ENCODE measurements around the gene HDAC4. TPM values are rescaled to one million over a fixed set of nuclear protein-coding genes. Genes with fewer than 3 reads are reported as not detected.

Gene HDAC4
- total RNA-seq, 1 experiment from 2014 or later = 5.6 TPM

DNA sequence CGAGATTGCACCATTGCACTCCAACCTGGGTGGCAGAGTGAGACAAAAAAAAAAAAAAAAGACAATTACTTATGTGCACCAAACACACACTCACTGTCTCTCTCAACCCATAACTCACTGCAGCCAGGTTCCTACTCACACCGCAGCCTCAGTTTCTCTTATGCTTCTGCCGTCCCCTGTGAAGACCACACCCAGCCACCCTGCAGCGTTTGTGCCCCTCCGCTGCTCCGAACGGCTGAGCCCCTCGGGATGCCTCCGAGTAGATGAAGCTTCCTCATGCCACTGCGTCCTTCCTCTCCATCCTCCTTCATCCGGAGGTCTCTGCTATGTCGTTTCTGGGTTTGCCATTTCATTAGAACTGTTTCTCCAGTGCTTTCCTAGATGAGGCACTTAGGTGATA is 392.8 kb downstream of the HDAC4 start:
- in situ Hi-C loops (cut with HindIII; ENCODE audit: low pct_unique_long_range_greater_than_20kb, low sequenced_read_pairs) = no loop called here
- no peak for DNase-seq (ENCODE audit: low read depth)

DNA sequence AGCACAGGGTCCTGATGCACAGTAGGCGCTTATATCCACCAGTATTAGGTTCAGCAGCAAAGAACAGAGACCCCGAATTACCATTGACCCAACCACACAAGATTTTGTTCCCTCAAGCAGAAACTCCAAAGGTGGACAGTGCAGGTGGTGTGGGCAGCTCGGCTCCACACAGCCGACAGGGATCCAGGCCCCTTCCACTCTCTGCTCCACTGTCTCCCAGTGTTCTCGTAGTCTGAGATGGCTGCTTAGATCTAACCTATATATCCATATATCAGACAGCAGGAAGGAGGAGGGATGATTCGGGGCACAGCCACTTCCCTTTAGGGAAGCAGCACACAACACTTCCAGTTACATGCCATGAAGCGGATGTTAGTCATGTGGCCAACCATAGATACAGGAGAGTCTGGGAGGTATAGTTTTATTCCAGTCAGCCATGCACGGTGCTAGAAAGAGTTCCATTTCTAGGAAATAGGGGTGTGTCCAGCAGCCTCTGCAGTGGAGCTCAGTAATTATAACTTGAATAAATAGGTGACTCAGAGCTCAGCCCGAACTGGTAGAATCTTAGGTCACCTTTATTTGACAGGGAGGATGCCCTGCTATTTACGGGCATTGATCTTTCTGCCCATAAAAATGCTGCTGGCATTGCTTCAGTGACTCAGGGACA is 394.1 kb downstream of the HDAC4 start:
- DNase-seq (ENCODE audit: low read depth) = peak; percentile 15
- in situ Hi-C loops (cut with HindIII; ENCODE audit: low pct_unique_long_range_greater_than_20kb, low sequenced_read_pairs) = no loop called here

DNA sequence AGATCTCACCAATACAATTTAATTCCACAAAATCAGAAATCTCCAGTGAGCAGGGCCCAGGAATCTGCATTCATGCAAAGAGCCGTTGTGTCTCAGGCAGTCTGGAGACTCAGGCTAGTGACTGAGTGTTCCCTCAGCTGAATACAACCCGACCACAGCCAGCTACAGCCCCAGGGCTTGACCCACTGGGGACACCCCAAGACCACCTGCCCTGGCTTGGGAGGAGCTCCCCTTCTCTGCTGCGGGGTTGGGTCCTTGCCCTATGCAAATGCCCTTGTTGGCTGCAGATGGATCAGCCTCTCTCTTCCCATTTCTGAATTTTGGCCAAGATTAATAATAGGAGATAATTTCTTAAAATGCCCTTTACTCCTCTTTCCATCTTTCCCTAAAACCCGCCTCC is 395.2 kb downstream of the HDAC4 start:
- in situ Hi-C loops (cut with HindIII; ENCODE audit: low pct_unique_long_range_greater_than_20kb, low sequenced_read_pairs) = no loop called here
- no peak for DNase-seq (ENCODE audit: low read depth)

DNA sequence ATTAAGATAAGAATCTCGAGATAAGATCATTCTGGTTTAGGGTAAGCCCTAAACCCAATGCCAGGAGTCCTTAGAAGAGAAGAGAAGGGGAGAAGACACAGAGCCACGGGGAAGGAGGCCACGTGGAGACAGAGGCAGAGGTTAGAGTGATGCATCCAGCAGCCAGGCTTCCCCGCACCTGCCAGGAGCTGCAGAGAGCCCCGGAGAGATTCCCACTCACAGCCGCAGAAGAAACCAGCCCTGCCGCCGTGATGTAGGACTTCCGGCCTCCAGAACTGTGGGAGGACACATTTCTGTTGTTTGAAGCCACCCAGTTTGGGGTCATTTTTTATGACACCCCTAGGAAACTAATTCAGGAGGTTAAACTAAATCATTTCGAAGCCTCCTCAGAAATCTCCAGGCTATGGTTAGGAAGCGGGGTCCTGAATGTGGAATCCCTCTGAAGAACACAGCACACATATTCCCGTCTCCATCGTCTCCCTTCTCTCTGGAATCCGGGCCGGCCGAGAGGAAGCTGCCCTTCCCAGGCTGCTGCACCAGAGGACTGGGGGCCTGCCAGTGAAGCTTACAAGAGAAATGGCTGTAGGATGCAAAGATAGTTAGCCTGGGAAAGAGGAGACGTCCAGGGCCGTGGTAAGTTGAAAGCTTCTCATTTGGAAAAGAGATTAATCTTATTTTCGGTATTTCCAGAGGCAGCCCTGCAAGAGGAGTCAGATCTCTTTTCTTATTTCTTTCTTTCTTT is 396.4 kb downstream of the HDAC4 start:
- in situ Hi-C loops (cut with HindIII; ENCODE audit: low pct_unique_long_range_greater_than_20kb, low sequenced_read_pairs) = no loop called here
- DNase-seq (ENCODE audit: low read depth) = no peak

DNA sequence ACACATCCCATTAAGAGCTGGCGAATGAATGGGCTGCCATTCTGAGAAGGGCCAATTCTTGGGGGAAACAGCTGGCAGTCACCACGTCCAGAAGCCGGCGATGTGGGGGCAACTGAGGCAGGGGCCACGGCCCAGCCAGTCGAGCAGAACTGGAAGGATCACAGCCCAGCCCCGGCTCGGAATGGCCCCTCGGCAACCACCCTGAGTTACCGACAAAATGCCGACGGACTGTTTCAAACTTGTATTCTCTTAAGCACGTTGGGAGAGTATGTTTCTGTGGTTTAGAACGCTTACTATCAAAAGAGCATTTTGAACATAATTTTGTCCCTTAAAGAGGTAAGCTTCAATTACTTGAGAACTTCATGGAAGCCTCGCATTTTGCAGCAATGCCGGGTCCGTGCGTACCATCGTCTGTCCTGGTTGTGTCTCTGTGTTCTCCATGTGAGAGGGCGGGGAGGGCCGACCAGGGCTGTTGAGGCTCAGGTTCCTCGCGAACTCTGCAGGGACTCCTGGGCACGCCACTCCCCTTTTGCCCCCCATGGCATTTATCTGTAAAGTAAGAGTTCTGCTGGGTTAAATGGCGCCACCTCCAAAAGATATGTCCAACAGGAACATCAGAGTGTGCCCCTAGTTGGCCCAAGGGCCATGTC is 397.1 kb downstream of the HDAC4 start:
- in situ Hi-C loops (cut with HindIII; ENCODE audit: low pct_unique_long_range_greater_than_20kb, low sequenced_read_pairs) = no loop called here
- DNase-seq (ENCODE audit: low read depth) = no peak

DNA sequence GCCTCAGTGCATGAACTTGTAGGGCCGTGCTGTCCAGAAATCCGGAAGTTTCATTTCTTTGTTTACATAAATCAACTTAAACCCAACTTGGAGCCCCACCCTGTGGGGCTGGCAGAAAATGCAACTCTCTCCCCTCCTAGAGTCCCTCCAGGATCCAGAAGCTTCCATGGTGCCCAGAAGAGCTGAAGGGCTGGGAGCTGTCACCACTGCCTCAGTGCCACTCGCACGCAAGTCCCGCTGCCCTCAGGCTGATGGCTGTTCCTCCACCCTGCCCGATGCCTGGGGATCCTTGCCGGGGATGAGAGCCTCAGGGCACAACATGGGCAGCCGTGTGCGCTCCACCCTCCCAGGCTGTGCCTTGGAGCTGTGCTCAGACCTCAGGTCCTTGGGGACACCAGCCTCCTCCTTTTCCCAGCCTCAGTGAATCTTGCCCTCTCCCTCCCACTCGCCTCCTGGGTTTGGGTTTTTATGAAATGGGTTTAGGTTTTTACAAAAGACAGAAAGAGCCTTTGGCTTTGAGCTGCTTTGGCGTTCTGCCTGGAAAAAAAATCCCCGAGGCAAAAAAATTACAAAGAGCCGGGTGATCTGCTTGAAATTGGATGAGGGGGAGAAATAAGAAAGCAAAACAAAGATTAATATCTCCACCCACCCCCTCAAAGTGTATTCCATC is 397.7 kb downstream of the HDAC4 start:
- DNase-seq (ENCODE audit: low read depth) = no peak
- in situ Hi-C loops (cut with HindIII; ENCODE audit: low pct_unique_long_range_greater_than_20kb, low sequenced_read_pairs) = no loop called here

DNA sequence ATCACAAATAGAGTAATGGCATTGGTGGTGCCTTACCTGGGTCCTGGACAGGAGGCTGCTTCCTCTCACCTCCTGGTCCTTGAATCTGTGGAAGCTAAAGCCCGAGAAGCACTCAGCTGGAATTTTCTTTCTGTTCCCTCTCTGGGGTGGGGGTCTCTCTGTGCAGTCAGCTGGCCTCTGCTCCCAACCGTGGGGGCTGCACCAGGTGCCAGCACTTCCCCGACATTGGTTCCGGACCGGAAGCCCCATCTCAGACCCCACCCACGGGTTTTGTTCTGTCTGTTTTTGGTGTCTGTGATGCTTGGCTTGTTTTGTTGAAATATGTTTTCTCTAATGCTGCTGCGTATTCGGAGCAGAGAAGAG is 398.2 kb downstream of the HDAC4 start:
- DNase-seq (ENCODE audit: low read depth) = no peak
- in situ Hi-C loops (cut with HindIII; ENCODE audit: low pct_unique_long_range_greater_than_20kb, low sequenced_read_pairs) = no loop called here

DNA sequence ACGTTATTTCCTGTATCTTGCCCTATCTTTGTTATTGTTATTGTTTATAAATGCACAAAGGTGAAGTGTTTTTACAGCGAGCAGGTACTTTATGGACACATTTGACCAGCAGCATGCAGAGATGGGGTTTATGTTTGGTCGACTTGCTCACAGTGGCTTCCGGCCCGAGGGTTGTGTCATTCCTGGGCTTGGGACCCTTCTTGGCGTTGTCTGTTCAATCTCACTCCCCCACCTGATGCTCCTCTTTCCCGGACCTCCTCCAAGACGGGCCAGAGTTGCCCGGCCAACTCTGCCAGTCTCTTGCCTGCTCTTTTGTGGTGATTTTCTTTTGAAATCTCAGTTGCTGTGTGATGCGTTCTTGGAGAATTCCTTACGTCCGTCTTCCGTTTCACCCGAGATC is 399.0 kb downstream of the HDAC4 start:
- in situ Hi-C loops (cut with HindIII; ENCODE audit: low pct_unique_long_range_greater_than_20kb, low sequenced_read_pairs) = no loop called here
- DNase-seq (ENCODE audit: low read depth) = no peak

DNA sequence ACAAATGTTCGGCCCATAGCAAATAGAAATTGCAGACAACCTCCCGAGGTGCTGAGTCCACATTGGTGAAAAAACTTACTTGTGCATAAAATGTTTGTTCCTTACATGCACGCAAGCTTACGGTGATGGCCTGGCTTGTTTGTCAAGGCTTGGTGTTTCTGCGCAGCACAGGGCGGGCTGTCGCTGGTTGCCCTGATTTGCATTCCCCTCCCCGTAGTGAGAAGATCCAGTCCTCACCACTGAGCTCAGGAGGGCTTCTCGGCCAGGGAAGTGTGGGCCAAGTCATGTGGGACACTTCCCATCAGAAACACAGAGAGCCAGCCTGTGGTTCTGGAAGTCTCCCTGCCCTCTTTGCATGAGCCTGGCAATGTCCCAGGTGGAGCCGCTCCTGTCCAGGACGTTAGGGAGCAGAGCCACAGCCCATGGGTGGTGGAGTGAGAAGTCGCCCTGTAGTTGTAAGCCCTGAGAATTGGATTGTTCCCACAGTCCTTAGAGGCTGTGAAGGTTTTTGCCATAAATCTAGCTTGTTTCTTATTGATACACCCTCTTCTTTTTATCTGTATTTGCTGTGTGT is 400.2 kb downstream of the HDAC4 start:
- in situ Hi-C loops (cut with HindIII; ENCODE audit: low pct_unique_long_range_greater_than_20kb, low sequenced_read_pairs) = no loop called here
- no peak for DNase-seq (ENCODE audit: low read depth)

DNA sequence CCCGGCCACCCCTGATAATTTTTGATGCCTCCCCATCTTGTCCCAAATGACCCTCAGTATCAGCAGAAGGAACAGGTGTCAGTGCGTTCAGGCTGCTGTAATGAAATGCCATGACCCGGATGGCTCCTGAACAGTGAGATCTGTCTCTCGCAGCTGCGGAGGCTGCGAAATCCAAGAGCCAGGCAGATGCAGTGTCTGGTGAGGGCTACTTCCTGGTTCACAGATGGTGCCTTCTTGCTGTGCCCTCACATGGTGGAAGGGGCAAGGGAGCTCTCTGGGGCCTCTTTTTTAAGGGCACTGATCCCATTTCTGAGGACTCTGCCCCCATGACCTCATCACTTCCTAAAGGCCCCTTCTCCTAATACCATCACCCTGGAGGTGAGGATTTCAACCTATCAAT is 400.7 kb downstream of the HDAC4 start:
- in situ Hi-C loops (cut with HindIII; ENCODE audit: low pct_unique_long_range_greater_than_20kb, low sequenced_read_pairs) = no loop called here

DNA sequence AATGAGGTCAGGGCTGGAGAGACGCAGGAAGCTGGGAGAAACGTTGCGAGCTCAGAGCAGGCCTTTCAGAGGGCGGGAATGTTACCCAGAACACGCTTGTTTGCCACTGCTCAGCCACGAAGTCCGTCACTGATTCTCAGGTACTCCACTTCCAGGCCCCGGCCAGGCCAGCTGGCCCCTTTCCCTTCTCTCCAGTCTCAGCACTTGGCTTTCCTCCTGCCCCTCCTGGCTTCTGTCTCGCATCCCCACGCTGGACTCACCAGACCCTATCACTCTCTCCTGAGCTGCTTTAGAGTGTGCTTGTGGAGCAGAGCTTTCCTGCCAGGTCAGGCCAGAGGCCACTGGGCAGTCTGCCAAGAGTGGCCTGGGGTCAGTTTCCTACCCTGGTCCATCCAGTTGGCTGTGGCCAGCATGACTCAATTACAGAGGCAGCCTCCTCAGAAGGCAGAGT is 401.5 kb downstream of the HDAC4 start:
- in situ Hi-C loops (cut with HindIII; ENCODE audit: low pct_unique_long_range_greater_than_20kb, low sequenced_read_pairs) = no loop called here
- DNase-seq (ENCODE audit: low read depth) = no peak

More for the DNA sequence above, 400.7 kb downstream of the HDAC4 start:
- DNase-seq (ENCODE audit: low read depth) = no peak

DNA sequence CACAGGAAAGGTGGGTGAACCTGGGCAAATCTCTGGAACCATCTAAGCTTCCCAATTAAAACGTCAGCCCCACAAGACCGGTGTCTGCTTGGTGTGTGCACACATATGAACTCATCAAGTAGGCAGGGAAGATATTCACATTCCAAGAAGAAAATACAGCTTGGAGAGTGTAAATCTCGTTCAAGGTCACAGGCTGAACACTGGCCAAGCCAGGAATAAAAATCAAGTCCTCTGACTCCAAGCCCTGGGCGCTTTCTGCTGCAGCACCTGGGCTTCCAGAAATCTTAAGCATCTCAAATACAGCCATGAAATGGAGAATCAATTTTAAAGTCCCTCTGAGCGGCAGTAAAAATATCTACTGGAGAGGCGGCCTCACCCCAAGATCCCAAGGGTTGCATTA is 402.0 kb downstream of the HDAC4 start:
- no peak for DNase-seq (ENCODE audit: low read depth)
- in situ Hi-C loops (cut with HindIII; ENCODE audit: low pct_unique_long_range_greater_than_20kb, low sequenced_read_pairs) = no loop called here

Measured in Caki2 (cell line).